Activated naive CD4-positive, alpha-beta T cell treated with Interleukin-2 at 50 U/mL for 16 hours (primary cell): ENCODE measurements around the gene KCTD17.
"Not testable (repeated sequence)": the region's sequence is repeated elsewhere in the genome, so short reads cannot be mapped to it uniquely, and the experiment has no call there.

Source experiments
- DNase-seq: peaks from one replicate; pipeline ENCODE4 v3.0.0-alpha.2; 2020

The KCTD17 gene

GRCh38 chr22:37061611-37062375 lies 10.3 kb downstream of the KCTD17 start:
- no peak for DNase-seq

GRCh38 chr22:37062376-37062675 lies 10.8 kb downstream of the KCTD17 start:
- no peak for DNase-seq

GRCh38 chr22:37062702-37063381 lies 11.3 kb downstream of the KCTD17 start:
- no peak for DNase-seq

- DNase-seq = no peak
Observed at GRCh38 chr22:37063431-37064420, 12.2 kb downstream of the KCTD17 start.

GRCh38 chr22:37064553-37064952 lies 13.0 kb downstream of the KCTD17 start:
- DNase-seq = no peak

- DNase-seq = no peak
Observed at GRCh38 chr22:37065180-37065579, 13.6 kb downstream of the KCTD17 start.

GRCh38 chr22:37065961-37066360 lies 14.4 kb downstream of the KCTD17 start:
- no peak for DNase-seq

- DNase-seq = no peak
Observed at GRCh38 chr22:37067428-37067827, 15.9 kb downstream of the KCTD17 start.

GRCh38 chr22:37068859-37069258 lies 17.3 kb downstream of the KCTD17 start:
- DNase-seq = no peak

- DNase-seq = no peak
Observed at GRCh38 chr22:37069319-37069718, 17.8 kb downstream of the KCTD17 start.

- DNase-seq = no peak
Observed at GRCh38 chr22:37069719-37070118, 18.2 kb downstream of the KCTD17 start.

- no peak for DNase-seq
Observed at GRCh38 chr22:37070334-37070733, 18.8 kb downstream of the KCTD17 start.

- DNase-seq = no peak
Observed at GRCh38 chr22:37070744-37071143, 19.2 kb downstream of the KCTD17 start.

- not testable (repeated sequence) for DNase-seq
Observed at GRCh38 chr22:37071850-37072592, 20.5 kb downstream of the KCTD17 start.

- DNase-seq = no peak
Observed at GRCh38 chr22:37072673-37073072, 21.1 kb downstream of the KCTD17 start.

- no peak for DNase-seq
Observed at GRCh38 chr22:37074537-37074936, 23.0 kb downstream of the KCTD17 start.

- DNase-seq = no peak
Observed at GRCh38 chr22:37075046-37075445, 23.5 kb downstream of the KCTD17 start.

- DNase-seq = no peak
Observed at GRCh38 chr22:37075822-37076433, 24.4 kb downstream of the KCTD17 start.

GRCh38 chr22:37077802-37078448 lies 26.4 kb downstream of the KCTD17 start:
- DNase-seq = peak; percentile 88

- no peak for DNase-seq
Observed at GRCh38 chr22:37079158-37079557, 27.6 kb downstream of the KCTD17 start.

- peak; percentile 69 for DNase-seq
Observed at GRCh38 chr22:37079668-37080171, 28.2 kb downstream of the KCTD17 start.
